ENCODE measurements around the gene ARL15. TPM values are rescaled to one million over a fixed set of nuclear protein-coding genes. Genes with fewer than 3 reads are reported as not detected.

Gene ARL15
- total and polyA plus RNA-seq, 4 donors = 5.7 to 66.2 (median 14.9) TPM

DNA sequence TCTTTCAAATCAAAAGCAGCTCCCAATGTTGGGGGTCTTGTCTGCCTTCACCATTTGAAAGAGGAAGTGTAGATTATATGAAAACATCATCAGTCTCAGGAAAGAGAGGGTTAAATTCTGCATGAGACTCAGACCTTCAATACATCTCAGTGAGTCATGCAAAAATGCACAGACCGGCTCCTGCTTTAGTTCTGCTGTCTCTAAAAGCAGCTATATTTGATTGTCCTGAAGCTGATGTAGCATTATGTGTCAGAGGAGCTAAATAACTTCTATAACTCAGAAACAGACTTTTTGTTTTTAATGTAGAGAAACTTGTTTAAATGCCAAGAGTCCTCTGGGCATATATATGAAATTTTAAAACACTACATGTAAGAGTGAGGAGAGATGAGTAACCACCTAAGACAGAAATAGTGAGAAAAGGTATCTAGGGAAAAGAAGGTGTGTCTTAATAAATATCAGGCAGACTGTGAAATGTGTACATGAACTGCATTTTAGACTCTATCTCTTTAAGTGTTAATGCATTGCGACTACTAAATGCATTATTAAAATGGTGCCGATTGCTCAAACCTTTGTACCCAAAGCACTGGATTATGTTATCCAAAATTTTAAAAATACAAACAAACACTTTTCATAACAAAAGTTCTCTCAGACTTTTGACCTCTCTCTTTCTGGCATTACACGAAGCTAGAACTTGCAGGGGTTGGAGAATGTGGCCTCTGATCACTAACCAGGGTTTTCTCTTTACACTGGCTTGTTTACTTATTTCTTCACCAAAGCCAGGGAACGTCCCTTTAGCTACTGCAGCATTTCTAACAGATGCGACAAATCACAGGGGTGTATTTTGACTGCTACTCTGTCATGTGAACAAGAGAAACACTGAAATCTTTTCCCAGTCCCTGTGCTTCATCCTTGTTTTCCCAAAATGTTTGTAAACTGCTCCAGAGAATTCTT is 302.3 kb downstream of the ARL15 start:
- DNase-seq (peak; percentile 24 to 81 (median 72)), ATAC-seq (ENCODE audit: insufficient read depth, low FRiP score) (no peak)
- H3K36me3 ChIP-seq (ENCODE audit: control insufficient read depth in 4 of 4, insufficient read depth in 4 of 4, low read length in 4 of 4) = no peaks in the 10 kb centered on the region
- no peak overlapping the region for H3K27ac ChIP-seq (ENCODE audit: low read depth in 1 of 2, low read length in 1 of 2)
- 65 to 77% methylated on average over 6 of the region's 6 CpGs for WGBS, 2 donors
- peaks cover 0 to 23% (median 6%) of the 10 kb centered on the region in 5 donors for H3K4me1 ChIP-seq (ENCODE audit: control insufficient read depth in 5 of 5, insufficient read depth in 5 of 5, low read length in 5 of 5)
- H3K27me3 ChIP-seq (ENCODE audit: control insufficient read depth in 3 of 3, insufficient read depth in 3 of 3, low read length in 2 of 3) = no peaks in the 10 kb centered on the region
- no peak overlapping the region for H3K4me3 ChIP-seq
- H3K9ac ChIP-seq (ENCODE audit: insufficient read depth in 1 of 2, low read length in 2 of 2) = no peak overlapping the region
- no peaks in the 10 kb centered on the region for H3K9me3 ChIP-seq (ENCODE audit: control insufficient read depth in 4 of 4, insufficient read depth in 3 of 4, low read length in 3 of 4)
- TF ChIP-seq, protein P1, sequence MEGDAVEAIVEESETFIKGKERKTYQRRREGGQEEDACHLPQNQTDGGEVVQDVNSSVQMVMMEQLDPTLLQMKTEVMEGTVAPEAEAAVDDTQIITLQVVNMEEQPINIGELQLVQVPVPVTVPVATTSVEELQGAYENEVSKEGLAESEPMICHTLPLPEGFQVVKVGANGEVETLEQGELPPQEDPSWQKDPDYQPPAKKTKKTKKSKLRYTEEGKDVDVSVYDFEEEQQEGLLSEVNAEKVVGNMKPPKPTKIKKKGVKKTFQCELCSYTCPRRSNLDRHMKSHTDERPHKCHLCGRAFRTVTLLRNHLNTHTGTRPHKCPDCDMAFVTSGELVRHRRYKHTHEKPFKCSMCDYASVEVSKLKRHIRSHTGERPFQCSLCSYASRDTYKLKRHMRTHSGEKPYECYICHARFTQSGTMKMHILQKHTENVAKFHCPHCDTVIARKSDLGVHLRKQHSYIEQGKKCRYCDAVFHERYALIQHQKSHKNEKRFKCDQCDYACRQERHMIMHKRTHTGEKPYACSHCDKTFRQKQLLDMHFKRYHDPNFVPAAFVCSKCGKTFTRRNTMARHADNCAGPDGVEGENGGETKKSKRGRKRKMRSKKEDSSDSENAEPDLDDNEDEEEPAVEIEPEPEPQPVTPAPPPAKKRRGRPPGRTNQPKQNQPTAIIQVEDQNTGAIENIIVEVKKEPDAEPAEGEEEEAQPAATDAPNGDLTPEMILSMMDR (IDR thresholded peaks at IDR 0.05; ENCODE audit: control extremely low read depth, extremely low read depth) = no peak

DNA sequence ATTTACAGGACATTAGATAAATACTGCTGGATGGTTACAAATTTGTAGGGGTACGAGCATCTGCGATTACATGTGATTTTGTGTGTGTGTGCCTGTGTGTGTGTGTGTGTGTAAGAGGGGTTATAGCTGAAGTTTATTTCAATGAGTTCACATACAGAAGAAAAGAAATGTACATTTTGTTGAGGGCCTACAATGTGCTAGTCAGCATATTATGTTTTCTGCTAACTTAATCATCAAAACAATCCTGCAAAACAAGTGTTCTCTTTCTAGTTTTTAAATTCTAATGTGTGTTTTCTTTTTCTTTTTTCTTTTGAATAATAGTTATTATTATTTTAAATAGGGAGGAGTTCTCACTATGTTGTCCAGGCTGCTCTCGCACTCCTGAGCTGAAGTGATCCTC is 305.7 kb downstream of the ARL15 start:
- TF ChIP-seq, protein P1 (IDR thresholded peaks at IDR 0.05; ENCODE audit: control extremely low read depth, extremely low read depth) = no peak
- 66 to 98% methylated on average over 3 of the region's 3 CpGs for WGBS, 2 donors
- Histone ChIP-seq H3K27ac (ENCODE audit: low read depth in 1 of 2, low read length in 1 of 2) (no peak overlapping the region), H3K4me1 (ENCODE audit: control insufficient read depth in 5 of 5, insufficient read depth in 5 of 5, low read length in 5 of 5) (peaks cover 0 to 21% (median 6%) of the 10 kb centered on the region in 5 donors), H3K9me3 (ENCODE audit: control insufficient read depth in 4 of 4, insufficient read depth in 3 of 4, low read length in 3 of 4) (no peaks in the 10 kb centered on the region), H3K4me3 (no peak overlapping the region), H3K36me3 (ENCODE audit: control insufficient read depth in 4 of 4, insufficient read depth in 4 of 4, low read length in 4 of 4) (no peaks in the 10 kb centered on the region), H3K27me3 (ENCODE audit: control insufficient read depth in 3 of 3, insufficient read depth in 3 of 3, low read length in 2 of 3) (no peaks in the 10 kb centered on the region), H3K9ac (ENCODE audit: insufficient read depth in 1 of 2, low read length in 2 of 2) (no peak overlapping the region)
- DNase-seq = no peak
- no peak for ATAC-seq (ENCODE audit: insufficient read depth, low FRiP score)

DNA sequence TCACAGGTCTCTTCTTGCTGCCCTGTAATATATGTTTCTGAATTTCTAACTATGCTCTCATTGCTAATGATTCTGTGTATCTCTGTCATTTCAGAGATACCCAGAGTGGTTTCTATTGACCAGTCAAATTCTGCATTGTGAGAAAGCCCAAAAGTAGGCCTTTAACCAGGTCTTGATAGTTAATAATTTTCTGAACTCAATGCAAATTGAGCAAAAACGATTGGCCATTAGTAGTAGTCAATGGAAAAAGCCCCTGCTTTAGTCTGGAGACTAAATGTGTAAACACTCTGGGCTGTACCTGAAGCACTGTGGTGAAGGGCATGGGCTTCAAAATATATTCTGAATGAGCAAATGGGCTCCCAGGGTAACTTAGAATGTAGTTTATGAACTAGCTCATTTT is 307.6 kb downstream of the ARL15 start:
- H3K4me1 ChIP-seq (ENCODE audit: control insufficient read depth in 5 of 5, insufficient read depth in 5 of 5, low read length in 5 of 5) = peaks cover 0 to 5% (median 0%) of the 10 kb centered on the region in 5 donors
- H3K4me3 ChIP-seq = no peak overlapping the region
- no peaks in the 10 kb centered on the region for H3K36me3 ChIP-seq (ENCODE audit: control insufficient read depth in 4 of 4, insufficient read depth in 4 of 4, low read length in 4 of 4)
- 60 to 78% methylated on average over 1 of the region's 1 CpG for WGBS, 2 donors
- no peak overlapping the region for H3K9ac ChIP-seq (ENCODE audit: insufficient read depth in 1 of 2, low read length in 2 of 2)
- H3K9me3 ChIP-seq (ENCODE audit: control insufficient read depth in 4 of 4, insufficient read depth in 3 of 4, low read length in 3 of 4) = no peaks in the 10 kb centered on the region
- H3K27ac ChIP-seq (ENCODE audit: low read depth in 1 of 2, low read length in 1 of 2) = no peak overlapping the region
- DNase-seq = no peak
- H3K27me3 ChIP-seq (ENCODE audit: control insufficient read depth in 3 of 3, insufficient read depth in 3 of 3, low read length in 2 of 3) = no peaks in the 10 kb centered on the region
- ATAC-seq (ENCODE audit: insufficient read depth, low FRiP score) = no peak
- TF ChIP-seq, protein P1 (IDR thresholded peaks at IDR 0.05; ENCODE audit: control extremely low read depth, extremely low read depth) = no peak

Measured in lung (tissue), 12 donors.